GM12878 (cell line): ENCODE results near the gene ASB14. TPM values are rescaled to one million over a fixed set of nuclear protein-coding genes. Genes with fewer than 3 reads are reported as not detected.

ENCODE experiments used
- ATAC-seq: fragments of 200-7000 bp; cut with Tn5 transposase; 3 replicates; pipeline ENCODE4 v1.9.1; 2020; ENCODE audit warnings: mild to moderate bottlenecking, moderate library complexity
- BruUV-seq: library from RNA; stranded (reverse); fragments of 400-500 nt; replicated peaks from 2 replicates; lab custom pipeline; 2021; lab: Mats Ljungman, UMichigan
- CTCF ChIA-PET: fragments of 300-600 bp; sonication (Branson Sonifier 250); formaldehyde crosslinking; extraction: SDS; loops from one replicate; lab custom pipeline; 2021; ENCODE audit warnings: inconsistent platforms; lab: Yijun Ruan, JAX
- POLR2A ChIA-PET: fragments of 350-600 bp; formaldehyde crosslinking; extraction: SDS; loops from one replicate; lab custom pipeline; 2021; ENCODE audit warnings: inconsistent platforms; lab: Charles Lee
- RAD21 ChIA-PET: fragments of 300-600 bp; sonication (Branson Sonifier 250); formaldehyde crosslinking; loops from one replicate; lab custom pipeline; 2023; ENCODE audit warnings: antibody characterized with exemption; ENCODE audit not compliant: unreplicated experiment; lab: Charles Lee
- SMC1A ChIA-PET: fragments of 300-600 bp; sonication (Branson Sonifier 250); formaldehyde crosslinking; loops from one replicate; lab custom pipeline; 2023; ENCODE audit not compliant: unreplicated experiment, uncharacterized antibody; lab: Charles Lee
- DNase-seq: peaks from one replicate; pipeline ENCODE4 v3.0.0-alpha.2; 2011; ENCODE audit warnings: low read depth, low spot score
- FAIRE-seq: peaks from 3 replicates; lab custom pipeline; 2011; peaks lifted over from hg19 to GRCh38; lab: Jason Lieb, UNC
- H2AFZ ChIP-seq: 2 replicates; pipeline ENCODE4 v1.6.0; 2011; ENCODE audit warnings: low read depth, low read length, control low read depth; ENCODE audit not compliant: control insufficient read depth
- H3K27ac ChIP-seq: 2 replicates; pipeline ENCODE4 v1.5.1; 2011; ENCODE audit warnings: control low read depth; ENCODE audit not compliant: control insufficient read depth, insufficient read depth
- H3K27me3 ChIP-seq, 2 experiments: replicated peaks in 1 of 2; 2 replicates each; pipeline versions ENCODE4 v1.6.0 to v1.6.1; 2011; ENCODE audit warnings: low read length in 1 of 2; ENCODE audit not compliant: control insufficient read depth in 2 of 2, insufficient read depth in 2 of 2
- H3K36me3 ChIP-seq, 2 experiments: 2 replicates each; pipeline ENCODE4 v1.5.1; 2011; ENCODE audit warnings: low read length in 1 of 2; ENCODE audit not compliant: control insufficient read depth in 2 of 2, insufficient read depth in 2 of 2
- H3K4me1 ChIP-seq: 2 replicates; pipeline ENCODE4 v1.6.1; 2011; ENCODE audit warnings: mild to moderate bottlenecking, low read length, moderate library complexity, mixed read lengths; ENCODE audit not compliant: control insufficient read depth, insufficient read depth
- H3K4me2 ChIP-seq: 2 replicates; pipeline ENCODE4 v1.6.0; 2011; ENCODE audit warnings: control low read depth; ENCODE audit not compliant: control insufficient read depth, insufficient read depth
- H3K4me3 ChIP-seq: fragments of 200-600 bp; sonication (generic); 2 replicates; pipeline ENCODE4 v1.5.1; 2016
- H3K79me2 ChIP-seq: 2 replicates; pipeline ENCODE4 v1.6.0; 2011; ENCODE audit warnings: low read length; ENCODE audit not compliant: control insufficient read depth, insufficient read depth
- H3K9ac ChIP-seq: 2 replicates; pipeline ENCODE4 v1.8.0; 2011; ENCODE audit warnings: low read length, control low read depth, mixed read lengths; ENCODE audit not compliant: control insufficient read depth, insufficient read depth
- H3K9me3 ChIP-seq: replicated peaks from 3 replicates; pipeline ENCODE4 v1.5.1; 2011; ENCODE audit warnings: mild to moderate bottlenecking, low read length; ENCODE audit not compliant: control insufficient read depth, insufficient read depth
- H4K20me1 ChIP-seq: 2 replicates; pipeline ENCODE4 v1.6.0; 2011; ENCODE audit not compliant: control insufficient read depth, insufficient read depth
- GATAD2B ChIP-seq: fragments of 450-650 bp; conservative IDR thresholded peaks from 2 replicates; pipeline ENCODE4 v1.6.1; 2017; ENCODE audit warnings: low read depth, mild to moderate bottlenecking, moderate library complexity
- HDAC2 ChIP-seq: fragments of 200-600 bp; sonication (generic); IDR thresholded peaks from 2 replicates; pipeline ENCODE4 v1.6.1; 2017
- NFYA ChIP-seq: IDR thresholded peaks from 2 replicates; pipeline ENCODE4 v1.6.1; 2011; ENCODE audit warnings: low read depth, mild to moderate bottlenecking, low read length, improper control_type of control experiment, borderline replicate concordance
- RB1 ChIP-seq: fragments of 450-650 bp; formaldehyde crosslinking; IDR thresholded peaks from 2 replicates; pipeline ENCODE4 v1.6.1; 2017; ENCODE audit warnings: mild to moderate bottlenecking, borderline replicate concordance
- WGBS: methylation state at CpG from one replicate; pipeline ENCODE4 v1.1.6; 2016; ENCODE audit warnings: low lambda C conversion rate; ENCODE audit not compliant: insufficient replicate concordance, insufficient coverage; ENCODE audit errors: missing lambda C conversion rate; 5-methylcytosine and 5-hydroxymethylcytosine counted together
- in situ Hi-C: fragments of 300-500 bp; cut with MboI; formaldehyde crosslinking; loops from 9 replicates; pipeline ENCODE4 v1.14.3; 2018; ENCODE audit warnings: mixed read lengths
- intact Hi-C: fragments of 100-400 bp; cut with micrococcal nuclease; formaldehyde crosslinking; loops from one replicate; pipeline ENCODE4 v1.14.2; 2022; ENCODE audit not compliant: unreplicated experiment
- polyA plus RNA-seq, 11 experiments: library from polyadenylated mRNA; depleted of rRNA in 4 of 11; unstranded in 6 of 11; stranded (reverse) in 5 of 11; fragments of >200 nt; fragmentation: Nextera tagmentation in 4 of 11; fragmentation: Illumina TruSeq in 1 of 11; extraction: Ambion mirVana in 4 of 11; extraction: Trizol in 1 of 11; gene quantifications; 1 replicate in 1 of 11; 2 replicates in 10 of 11; pipeline versions ENCODE4 v1.2.1 to v1.2.3, GENCODE V29; 2011 to 2016; ENCODE audit warnings: inconsistent platforms in 2 of 11, missing spikeins in 2 of 11, low read depth in 1 of 11
- total RNA-seq, 4 experiments: library from RNA; depleted of rRNA in 3 of 4; stranded (reverse); fragments of >200 nt in 3 of 4; fragmentation: Illumina TruSeq in 1 of 4; extraction: Trizol in 1 of 4; gene quantifications; 2 replicates each; pipeline versions ENCODE4 v1.2.1 to v1.2.3, GENCODE V29; 2013 to 2021
- TF ChIP-seq, protein P1 (sequence below): fragments of 450-650 bp; formaldehyde crosslinking; IDR thresholded peaks from 2 replicates; pipeline ENCODE4 v1.5.0; 2022; ENCODE audit warnings: mild to moderate bottlenecking, missing genetic modification characterization
- TF ChIP-seq, protein P2 (sequence below): IDR thresholded peaks from 2 replicates; pipeline ENCODE4 v1.6.1; 2012; ENCODE audit warnings: low read length, inconsistent platforms
- TF ChIP-seq, protein P3 (sequence below): fragments of 450-650 bp; IDR thresholded peaks from 2 replicates; pipeline ENCODE4 v1.6.1; 2016; ENCODE audit warnings: mild to moderate bottlenecking, moderate library complexity, borderline replicate concordance

Gene ASB14
- total and polyA plus RNA-seq, 10 of the 15 experiments (the other 5 are each of a cell fraction or from before 2014, with no cell fraction given), result 0.18 to 0.63 (median 0.21) TPM; not detected in 6

DNA sequence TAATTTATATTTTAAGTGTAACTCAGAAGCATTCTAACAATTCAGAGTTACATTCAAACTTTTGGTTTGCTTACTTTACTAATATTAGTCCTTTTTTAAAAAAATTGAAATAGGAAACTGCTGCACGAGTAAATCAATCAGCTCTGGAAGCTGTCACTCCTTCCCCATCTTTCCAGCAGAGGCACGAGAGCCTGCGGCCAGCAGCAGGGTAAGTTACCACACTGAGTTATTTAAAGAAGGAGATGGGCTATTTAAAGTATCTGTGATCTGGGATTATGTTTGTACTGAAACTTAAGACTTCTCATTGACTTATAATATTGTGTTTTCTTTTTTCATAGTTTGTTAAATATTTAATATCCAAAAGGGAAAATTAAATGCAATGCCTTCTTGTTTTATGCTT, 35.6 kb downstream of the ASB14 start:
- Histone ChIP-seq H3K9ac (no peak overlapping the region), H3K9me3 (no peaks in the 10 kb centered on the region), H3K36me3 (peaks cover 6 to 21% of the 10 kb centered on the region in 2 experiments), H3K4me1 (no peaks in the 10 kb centered on the region), H3K27me3 (no peaks in the 10 kb centered on the region), H3K79me2 (no peaks in the 10 kb centered on the region), H2AFZ (no peak overlapping the region), H4K20me1 (no peaks in the 10 kb centered on the region), H3K27ac (no peak overlapping the region), H3K4me2 (no peak overlapping the region), H3K4me3 (no peak overlapping the region)
- ATAC-seq (no peak), DNase-seq (no peak), FAIRE-seq (no peak)
- 97% methylated on average over 3 of the region's 3 CpGs for WGBS
- BruUV-seq, result no TSS peak
- intact Hi-C loops (no loop called here), in situ Hi-C loops (no loop called here)
- POLR2A ChIA-PET, result no interaction called here
- RAD21 ChIA-PET, result no interaction called here
- SMC1A ChIA-PET, result interaction anchor here (1.6 kb wide), 1 partner anchor 15 kb away, joined by 3 read pairs; no protein-coding TSS in a partner anchor
- TF ChIP-seq GATAD2B (no peak), NFYA (no peak), RB1 (no peak), HDAC2 (no peak)
- TF ChIP-seq, protein P1, sequence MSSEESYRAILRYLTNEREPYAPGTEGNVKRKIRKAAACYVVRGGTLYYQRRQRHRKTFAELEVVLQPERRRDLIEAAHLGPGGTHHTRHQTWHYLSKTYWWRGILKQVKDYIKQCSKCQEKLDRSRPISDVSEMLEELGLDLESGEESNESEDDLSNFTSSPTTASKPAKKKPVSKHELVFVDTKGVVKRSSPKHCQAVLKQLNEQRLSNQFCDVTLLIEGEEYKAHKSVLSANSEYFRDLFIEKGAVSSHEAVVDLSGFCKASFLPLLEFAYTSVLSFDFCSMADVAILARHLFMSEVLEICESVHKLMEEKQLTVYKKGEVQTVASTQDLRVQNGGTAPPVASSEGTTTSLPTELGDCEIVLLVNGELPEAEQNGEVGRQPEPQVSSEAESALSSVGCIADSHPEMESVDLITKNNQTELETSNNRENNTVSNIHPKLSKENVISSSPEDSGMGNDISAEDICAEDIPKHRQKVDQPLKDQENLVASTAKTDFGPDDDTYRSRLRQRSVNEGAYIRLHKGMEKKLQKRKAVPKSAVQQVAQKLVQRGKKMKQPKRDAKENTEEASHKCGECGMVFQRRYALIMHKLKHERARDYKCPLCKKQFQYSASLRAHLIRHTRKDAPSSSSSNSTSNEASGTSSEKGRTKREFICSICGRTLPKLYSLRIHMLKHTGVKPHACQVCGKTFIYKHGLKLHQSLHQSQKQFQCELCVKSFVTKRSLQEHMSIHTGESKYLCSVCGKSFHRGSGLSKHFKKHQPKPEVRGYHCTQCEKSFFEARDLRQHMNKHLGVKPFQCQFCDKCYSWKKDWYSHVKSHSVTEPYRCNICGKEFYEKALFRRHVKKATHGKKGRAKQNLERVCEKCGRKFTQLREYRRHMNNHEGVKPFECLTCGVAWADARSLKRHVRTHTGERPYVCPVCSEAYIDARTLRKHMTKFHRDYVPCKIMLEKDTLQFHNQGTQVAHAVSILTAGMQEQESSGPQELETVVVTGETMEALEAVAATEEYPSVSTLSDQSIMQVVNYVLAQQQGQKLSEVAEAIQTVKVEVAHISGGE, result no peak
- TF ChIP-seq, protein P2, sequence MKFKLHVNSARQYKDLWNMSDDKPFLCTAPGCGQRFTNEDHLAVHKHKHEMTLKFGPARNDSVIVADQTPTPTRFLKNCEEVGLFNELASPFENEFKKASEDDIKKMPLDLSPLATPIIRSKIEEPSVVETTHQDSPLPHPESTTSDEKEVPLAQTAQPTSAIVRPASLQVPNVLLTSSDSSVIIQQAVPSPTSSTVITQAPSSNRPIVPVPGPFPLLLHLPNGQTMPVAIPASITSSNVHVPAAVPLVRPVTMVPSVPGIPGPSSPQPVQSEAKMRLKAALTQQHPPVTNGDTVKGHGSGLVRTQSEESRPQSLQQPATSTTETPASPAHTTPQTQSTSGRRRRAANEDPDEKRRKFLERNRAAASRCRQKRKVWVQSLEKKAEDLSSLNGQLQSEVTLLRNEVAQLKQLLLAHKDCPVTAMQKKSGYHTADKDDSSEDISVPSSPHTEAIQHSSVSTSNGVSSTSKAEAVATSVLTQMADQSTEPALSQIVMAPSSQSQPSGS, result no peak
- TF ChIP-seq, protein P3, sequence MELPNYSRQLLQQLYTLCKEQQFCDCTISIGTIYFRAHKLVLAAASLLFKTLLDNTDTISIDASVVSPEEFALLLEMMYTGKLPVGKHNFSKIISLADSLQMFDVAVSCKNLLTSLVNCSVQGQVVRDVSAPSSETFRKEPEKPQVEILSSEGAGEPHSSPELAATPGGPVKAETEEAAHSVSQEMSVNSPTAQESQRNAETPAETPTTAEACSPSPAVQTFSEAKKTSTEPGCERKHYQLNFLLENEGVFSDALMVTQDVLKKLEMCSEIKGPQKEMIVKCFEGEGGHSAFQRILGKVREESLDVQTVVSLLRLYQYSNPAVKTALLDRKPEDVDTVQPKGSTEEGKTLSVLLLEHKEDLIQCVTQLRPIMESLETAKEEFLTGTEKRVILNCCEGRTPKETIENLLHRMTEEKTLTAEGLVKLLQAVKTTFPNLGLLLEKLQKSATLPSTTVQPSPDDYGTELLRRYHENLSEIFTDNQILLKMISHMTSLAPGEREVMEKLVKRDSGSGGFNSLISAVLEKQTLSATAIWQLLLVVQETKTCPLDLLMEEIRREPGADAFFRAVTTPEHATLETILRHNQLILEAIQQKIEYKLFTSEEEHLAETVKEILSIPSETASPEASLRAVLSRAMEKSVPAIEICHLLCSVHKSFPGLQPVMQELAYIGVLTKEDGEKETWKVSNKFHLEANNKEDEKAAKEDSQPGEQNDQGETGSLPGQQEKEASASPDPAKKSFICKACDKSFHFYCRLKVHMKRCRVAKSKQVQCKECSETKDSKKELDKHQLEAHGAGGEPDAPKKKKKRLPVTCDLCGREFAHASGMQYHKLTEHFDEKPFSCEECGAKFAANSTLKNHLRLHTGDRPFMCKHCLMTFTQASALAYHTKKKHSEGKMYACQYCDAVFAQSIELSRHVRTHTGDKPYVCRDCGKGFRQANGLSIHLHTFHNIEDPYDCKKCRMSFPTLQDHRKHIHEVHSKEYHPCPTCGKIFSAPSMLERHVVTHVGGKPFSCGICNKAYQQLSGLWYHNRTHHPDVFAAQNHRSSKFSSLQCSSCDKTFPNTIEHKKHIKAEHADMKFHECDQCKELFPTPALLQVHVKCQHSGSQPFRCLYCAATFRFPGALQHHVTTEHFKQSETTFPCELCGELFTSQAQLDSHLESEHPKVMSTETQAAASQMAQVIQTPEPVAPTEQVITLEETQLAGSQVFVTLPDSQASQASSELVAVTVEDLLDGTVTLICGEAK, result no peak
- CTCF ChIA-PET, result interaction anchor here (1.6 kb wide), 1 partner anchor 10 kb away, joined by 3 read pairs; no protein-coding TSS in a partner anchor
